Measurements from ENCODE around the gene ERI3. TPM values are rescaled to one million over a fixed set of nuclear protein-coding genes. Genes with fewer than 3 reads are reported as not detected.

Gene ERI3
- total RNA-seq, 1 donor from 2014 or later, result 83.3 TPM

DNA sequence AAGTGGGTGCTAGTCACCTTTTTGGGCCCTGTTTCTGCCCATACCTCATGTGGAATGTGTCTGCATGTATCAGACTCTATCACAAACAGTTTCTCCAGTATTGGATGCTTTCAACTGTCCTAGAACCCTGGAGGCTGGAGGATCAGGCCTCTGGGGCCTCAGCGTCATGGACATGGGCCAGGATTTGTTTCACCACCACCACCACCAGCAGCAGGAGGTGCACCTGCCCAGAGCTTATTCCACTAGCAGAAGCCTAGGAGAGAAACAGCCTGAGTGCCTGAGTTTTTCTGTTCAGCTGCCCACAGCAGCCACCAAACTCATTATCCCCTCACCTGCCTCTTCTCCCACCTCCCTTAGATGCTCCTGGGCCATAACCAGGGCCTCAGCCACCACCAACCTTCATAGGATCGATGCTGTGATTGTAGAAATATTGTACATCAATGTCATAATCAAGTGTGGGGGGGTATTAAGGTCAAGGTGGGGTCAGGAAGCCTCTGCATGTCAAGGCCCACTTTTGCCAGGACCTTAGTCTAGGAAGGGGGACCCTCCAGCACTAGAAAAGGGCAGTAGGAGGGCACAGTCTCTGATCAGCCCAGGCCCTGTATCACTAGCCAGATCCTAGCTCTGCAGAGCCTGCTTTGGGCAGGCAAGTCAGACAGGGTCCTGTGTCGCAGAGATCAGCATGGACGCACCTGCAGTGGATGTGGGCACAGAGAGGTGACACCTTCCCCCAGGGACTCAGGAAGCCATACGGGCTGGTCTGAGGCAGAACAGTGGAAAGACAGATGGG, 132.5 kb downstream of the ERI3 start:
- no peak for DNase-seq (ENCODE audit: low read depth, low spot score)
- H3K27ac Mint-ChIP-seq (ENCODE audit: unreplicated experiment), result no peak overlapping the region
- H3K27me3 Mint-ChIP-seq (ENCODE audit: low read depth), result peaks cover 2% of the 10 kb centered on the region
- peaks cover 16% of the 10 kb centered on the region for H3K9me3 Mint-ChIP-seq
- peaks cover 34% of the 10 kb centered on the region for H3K36me3 Mint-ChIP-seq (ENCODE audit: low read depth)
- TF ChIP-seq, protein P1, sequence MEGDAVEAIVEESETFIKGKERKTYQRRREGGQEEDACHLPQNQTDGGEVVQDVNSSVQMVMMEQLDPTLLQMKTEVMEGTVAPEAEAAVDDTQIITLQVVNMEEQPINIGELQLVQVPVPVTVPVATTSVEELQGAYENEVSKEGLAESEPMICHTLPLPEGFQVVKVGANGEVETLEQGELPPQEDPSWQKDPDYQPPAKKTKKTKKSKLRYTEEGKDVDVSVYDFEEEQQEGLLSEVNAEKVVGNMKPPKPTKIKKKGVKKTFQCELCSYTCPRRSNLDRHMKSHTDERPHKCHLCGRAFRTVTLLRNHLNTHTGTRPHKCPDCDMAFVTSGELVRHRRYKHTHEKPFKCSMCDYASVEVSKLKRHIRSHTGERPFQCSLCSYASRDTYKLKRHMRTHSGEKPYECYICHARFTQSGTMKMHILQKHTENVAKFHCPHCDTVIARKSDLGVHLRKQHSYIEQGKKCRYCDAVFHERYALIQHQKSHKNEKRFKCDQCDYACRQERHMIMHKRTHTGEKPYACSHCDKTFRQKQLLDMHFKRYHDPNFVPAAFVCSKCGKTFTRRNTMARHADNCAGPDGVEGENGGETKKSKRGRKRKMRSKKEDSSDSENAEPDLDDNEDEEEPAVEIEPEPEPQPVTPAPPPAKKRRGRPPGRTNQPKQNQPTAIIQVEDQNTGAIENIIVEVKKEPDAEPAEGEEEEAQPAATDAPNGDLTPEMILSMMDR (conservative IDR thresholded peaks at IDR 0.05), result no peak
- H3K4me1 Mint-ChIP-seq, result peaks cover 4% of the 10 kb centered on the region
- H3K4me3 Mint-ChIP-seq, result peak overlapping the region; percentile 28

DNA sequence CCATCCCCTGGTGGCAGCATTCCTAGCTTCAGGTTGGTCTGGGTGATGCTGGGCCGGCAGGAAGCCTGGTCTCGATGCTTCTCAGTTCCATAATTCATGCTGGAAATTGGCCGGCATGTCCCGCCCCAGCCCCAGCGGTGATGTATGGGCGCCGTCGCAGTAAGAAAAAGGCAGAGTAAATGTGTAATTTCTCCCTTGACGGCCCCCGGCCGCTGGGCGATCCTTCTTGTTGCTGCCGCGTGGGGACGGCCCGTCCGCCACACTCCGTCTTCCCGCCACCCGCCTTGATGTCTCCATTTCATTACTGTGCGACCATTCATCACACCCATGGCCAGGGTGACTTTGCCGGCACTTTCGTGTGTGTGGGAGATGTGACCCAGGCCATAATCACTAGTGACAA, 133.3 kb downstream of the ERI3 start:
- Mint-ChIP-seq H3K27ac (ENCODE audit: unreplicated experiment) (no peak overlapping the region), H3K4me1 (peaks cover 7% of the 10 kb centered on the region), H3K4me3 (no peak overlapping the region), H3K36me3 (ENCODE audit: low read depth) (peaks cover 31% of the 10 kb centered on the region), H3K27me3 (ENCODE audit: low read depth) (peaks cover 2% of the 10 kb centered on the region), H3K9me3 (peaks cover 11% of the 10 kb centered on the region)
- TF ChIP-seq, protein P1 (conservative IDR thresholded peaks at IDR 0.05), result no peak
- no peak for DNase-seq (ENCODE audit: low read depth, low spot score)

DNA sequence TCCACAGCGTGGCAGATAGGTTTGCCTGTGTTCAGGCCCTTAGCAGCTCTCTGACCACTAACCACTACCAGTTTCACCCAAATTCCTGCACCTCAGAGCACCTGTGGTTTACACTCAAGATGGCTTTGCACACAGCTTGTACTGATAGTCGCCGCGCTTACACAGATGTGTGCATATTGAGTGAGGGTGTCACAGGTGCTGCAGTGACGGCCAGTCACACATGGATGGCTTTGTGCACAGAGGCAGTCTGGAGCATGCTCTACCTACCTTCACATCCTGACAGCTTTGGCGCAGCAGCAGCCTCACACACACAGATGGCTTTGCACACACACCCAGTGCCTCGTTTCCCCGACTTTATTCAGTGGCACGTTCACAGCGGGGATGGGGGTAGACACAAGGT, 134.3 kb downstream of the ERI3 start:
- DNase-seq (ENCODE audit: low read depth, low spot score), result no peak
- TF ChIP-seq, protein P1 (conservative IDR thresholded peaks at IDR 0.05), result no peak
- Mint-ChIP-seq H3K4me1 (peaks cover 7% of the 10 kb centered on the region), H3K9me3 (peaks cover 3% of the 10 kb centered on the region), H3K27me3 (ENCODE audit: low read depth) (peaks cover 2% of the 10 kb centered on the region), H3K27ac (ENCODE audit: unreplicated experiment) (peak overlapping the region; percentile 69), H3K4me3 (peak overlapping the region; percentile 47), H3K36me3 (ENCODE audit: low read depth) (peaks cover 22% of the 10 kb centered on the region)

DNA sequence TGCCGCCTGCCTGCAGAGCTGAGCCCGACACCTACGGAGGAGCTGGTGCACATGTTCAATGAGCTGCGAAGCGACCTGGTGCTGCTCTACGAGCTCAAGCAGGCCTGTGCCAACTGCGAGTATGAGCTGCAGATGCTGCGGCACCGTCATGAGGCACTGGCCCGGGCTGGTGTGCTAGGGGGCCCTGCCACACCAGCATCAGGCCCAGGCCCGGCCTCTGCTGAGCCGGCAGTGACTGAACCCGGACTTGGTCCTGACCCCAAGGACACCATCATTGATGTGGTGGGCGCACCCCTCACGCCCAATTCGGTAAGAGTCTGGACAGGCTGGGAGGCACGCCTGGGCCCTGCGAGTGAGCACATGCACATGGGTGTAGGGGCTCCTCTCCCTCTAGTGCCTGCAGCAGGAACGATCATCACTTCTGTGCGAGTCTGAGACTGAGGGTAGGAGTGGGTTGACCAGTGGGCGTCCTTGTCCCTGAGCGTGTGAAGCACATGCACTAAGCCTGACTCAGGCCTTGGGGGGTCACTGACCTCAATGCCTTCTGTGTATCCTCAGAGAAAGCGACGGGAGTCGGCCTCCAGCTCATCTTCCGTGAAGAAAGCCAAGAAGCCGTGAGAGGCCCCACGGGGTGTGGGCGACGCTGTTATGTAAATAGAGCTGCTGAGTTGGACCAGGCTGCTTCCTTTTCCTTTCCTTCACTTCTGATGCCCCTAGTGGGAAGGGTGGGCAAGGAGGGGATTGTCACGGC, 134.9 kb downstream of the ERI3 start:
- TF ChIP-seq, protein P1 (conservative IDR thresholded peaks at IDR 0.05), result no peak
- no peaks in the 10 kb centered on the region for H3K9me3 Mint-ChIP-seq
- peaks cover 16% of the 10 kb centered on the region for H3K36me3 Mint-ChIP-seq (ENCODE audit: low read depth)
- H3K4me1 Mint-ChIP-seq, result peaks cover 8% of the 10 kb centered on the region
- peaks cover 2% of the 10 kb centered on the region for H3K27me3 Mint-ChIP-seq (ENCODE audit: low read depth)
- peak overlapping the region; percentile 47 for H3K4me3 Mint-ChIP-seq
- no peak for DNase-seq (ENCODE audit: low read depth, low spot score)
- H3K27ac Mint-ChIP-seq (ENCODE audit: unreplicated experiment), result peak overlapping the region; percentile 69

DNA sequence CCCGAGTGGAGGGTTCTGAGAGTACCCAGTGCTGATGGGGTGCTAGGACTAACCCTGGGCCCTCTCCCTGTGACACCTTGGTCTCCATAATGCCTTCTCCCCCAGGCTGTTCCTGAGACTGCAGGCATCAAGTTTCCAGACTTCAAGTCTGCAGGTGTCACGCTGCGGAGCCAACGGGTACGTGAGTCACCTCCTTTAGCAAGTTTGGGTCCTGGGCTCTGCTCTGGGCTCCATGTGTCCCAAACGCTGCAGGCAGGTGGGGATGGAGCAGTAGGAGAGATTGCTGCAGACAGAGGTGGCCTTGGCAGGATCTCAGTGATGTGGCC, 135.8 kb downstream of the ERI3 start:
- DNase-seq (ENCODE audit: low read depth, low spot score), result no peak
- H3K9me3 Mint-ChIP-seq, result no peaks in the 10 kb centered on the region
- no peak overlapping the region for H3K4me3 Mint-ChIP-seq
- H3K36me3 Mint-ChIP-seq (ENCODE audit: low read depth), result peaks cover 12% of the 10 kb centered on the region
- H3K27me3 Mint-ChIP-seq (ENCODE audit: low read depth), result peaks cover 2% of the 10 kb centered on the region
- TF ChIP-seq, protein P1 (conservative IDR thresholded peaks at IDR 0.05), result no peak
- peaks cover 16% of the 10 kb centered on the region for H3K4me1 Mint-ChIP-seq
- no peak overlapping the region for H3K27ac Mint-ChIP-seq (ENCODE audit: unreplicated experiment)
